ENCODE results near the gene SNRNP25. TPM values are rescaled to one million over a fixed set of nuclear protein-coding genes. Genes with fewer than 3 reads are reported as not detected.

Gene SNRNP25
- polyA plus RNA-seq, 1 donor = 30.6 TPM

DNA sequence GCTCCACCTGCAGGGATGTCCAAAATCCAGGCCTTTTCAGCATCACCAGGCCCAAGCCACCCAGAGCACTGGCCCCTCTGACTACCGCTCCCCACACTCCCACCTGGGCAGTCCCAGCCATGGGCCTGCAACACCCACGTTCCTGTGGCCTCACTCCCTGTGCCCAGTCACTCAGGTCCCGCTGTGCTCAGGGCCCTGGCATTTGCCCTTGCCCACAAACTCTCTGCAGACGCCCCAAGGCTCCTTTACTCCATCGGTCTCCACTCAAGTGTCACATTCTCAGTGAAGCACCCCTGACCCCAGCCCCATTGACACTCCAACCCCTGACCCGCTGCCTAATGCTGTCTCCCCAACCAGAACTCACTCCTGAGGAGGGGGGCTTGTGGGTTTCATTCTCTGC lies 48.0 kb downstream of the SNRNP25 start:
- DNase-seq (ENCODE audit: low read depth) = no peak

- DNase-seq (ENCODE audit: low read depth) = no peak
Observed at GRCh38 chr16:102060-102855, 48.6 kb downstream of the SNRNP25 start.

GRCh38 chr16:104355-104754 lies 50.7 kb downstream of the SNRNP25 start:
- no peak for DNase-seq (ENCODE audit: low read depth)

DNA sequence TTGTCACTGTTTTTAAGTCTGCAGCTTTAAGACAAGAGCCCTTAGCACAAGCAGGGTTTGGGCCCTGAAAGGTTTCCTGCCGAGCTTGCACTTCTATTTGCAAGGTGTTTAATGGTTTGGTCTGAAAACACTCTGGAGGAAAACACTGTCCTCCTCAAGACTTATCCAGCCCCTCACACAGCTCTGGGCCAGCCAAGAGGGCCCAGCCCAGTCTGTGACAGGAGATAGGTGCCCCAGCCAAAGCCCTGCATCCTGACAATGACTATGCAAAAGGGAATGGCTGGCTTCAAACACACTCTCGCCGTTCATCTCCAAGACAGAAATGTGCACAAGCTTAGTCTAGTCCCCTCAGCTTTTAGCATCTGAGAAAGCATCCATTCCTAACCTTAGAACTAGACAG lies 51.3 kb downstream of the SNRNP25 start:
- no peak for DNase-seq (ENCODE audit: low read depth)

DNA sequence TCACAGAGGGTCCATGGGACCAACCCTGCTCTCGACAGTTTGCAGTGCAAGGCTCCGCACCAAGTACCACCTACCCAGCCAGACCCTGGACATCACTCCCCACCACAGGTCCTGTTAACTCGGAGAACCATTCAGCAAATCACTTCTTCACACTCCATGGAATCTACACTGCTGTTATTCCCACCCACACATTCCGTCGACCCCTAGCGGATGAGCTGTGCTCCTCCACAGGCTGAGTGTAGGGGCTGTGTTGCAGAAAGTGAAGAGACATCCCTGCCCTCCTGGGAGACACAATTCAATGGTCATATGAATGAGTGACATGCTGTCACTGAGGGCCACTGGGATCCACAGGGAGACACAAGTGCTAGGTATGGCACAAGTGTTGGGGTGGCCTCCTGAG lies 51.9 kb downstream of the SNRNP25 start:
- no peak for DNase-seq (ENCODE audit: low read depth)

GRCh38 chr16:106623-107324 lies 53.1 kb downstream of the SNRNP25 start:
- peak; percentile 50 for DNase-seq (ENCODE audit: low read depth)

Other genes starting within 250 kb of the SNRNP25 start
- 6.7 TPM for gene POLR3K, start 220 bp upstream of the SNRNP25 start, polyA plus RNA-seq (ENCODE audit: insufficient read length)
- gene RHBDF1, start 18.8 kb downstream of the SNRNP25 start, polyA plus RNA-seq (ENCODE audit: insufficient read length) = 38.1 TPM
- gene MPG, start 24.4 kb downstream of the SNRNP25 start, polyA plus RNA-seq (ENCODE audit: insufficient read length) = 23.4 TPM
- gene NPRL3, start 84.8 kb downstream of the SNRNP25 start, polyA plus RNA-seq (ENCODE audit: insufficient read length) = 25.5 TPM
- gene HBZ, start 98.8 kb downstream of the SNRNP25 start, polyA plus RNA-seq (ENCODE audit: insufficient read length) = 4.9 TPM
- gene HBM, start 112.2 kb downstream of the SNRNP25 start, polyA plus RNA-seq (ENCODE audit: insufficient read length) = 6.8 TPM
- gene HBA2, start 119.0 kb downstream of the SNRNP25 start, polyA plus RNA-seq (ENCODE audit: insufficient read length) = 3,429 TPM
- 2,062 TPM for gene HBA1, start 122.9 kb downstream of the SNRNP25 start, polyA plus RNA-seq (ENCODE audit: insufficient read length)
- gene HBQ1, start 126.6 kb downstream of the SNRNP25 start, polyA plus RNA-seq (ENCODE audit: insufficient read length) = 1.4 TPM
- gene LUC7L, start 175.6 kb downstream of the SNRNP25 start, polyA plus RNA-seq (ENCODE audit: insufficient read length) = 67.5 TPM
- 36.3 TPM for gene FAM234A, start 181.0 kb downstream of the SNRNP25 start, polyA plus RNA-seq (ENCODE audit: insufficient read length)
- 3.6 TPM for gene RGS11, start 222.1 kb downstream of the SNRNP25 start, polyA plus RNA-seq (ENCODE audit: insufficient read length)
- gene ARHGDIG, start 226.8 kb downstream of the SNRNP25 start, polyA plus RNA-seq (ENCODE audit: insufficient read length) = 0.82 TPM
- gene PDIA2, start 229.3 kb downstream of the SNRNP25 start, polyA plus RNA-seq (ENCODE audit: insufficient read length) = 0.68 TPM